ENCODE data around the gene TPRN.
"Not testable (repeated sequence)": the region's sequence is repeated elsewhere in the genome, so short reads cannot be mapped to it uniquely, and the experiment has no call there.

GRCh38 chr9:137239541-137240200 is 39.1 kb upstream of the TPRN start:
- TF ChIP-seq CTCF (IDR thresholded peaks at IDR 0.05; ENCODE audit: extremely low read depth in 1 of 2, insufficient read depth in 1 of 2, low read depth in 1 of 2, low read length in 2 of 2); POLR2A (IDR thresholded peaks at IDR 0.05; ENCODE audit: low read depth, low read length); EZH2 (IDR thresholded peaks at IDR 0.05; ENCODE audit: borderline replicate concordance, low read depth, low read length, severe bottlenecking); POLR2AphosphoS5 (IDR thresholded peaks at IDR 0.05; ENCODE audit: insufficient read depth, low read depth, low read length); GATA2 (IDR thresholded peaks at IDR 0.05; ENCODE audit: insufficient read depth, insufficient read length, low read depth, low read length): not testable (repeated sequence)
